ENCODE results near the gene AIF1. TPM values are rescaled to one million over a fixed set of nuclear protein-coding genes. Genes with fewer than 3 reads are reported as not detected.

AIF1 gene
- total and polyA plus RNA-seq, 3 experiments from 2014 or later: 33.2 to 35.6 (median 35.6) TPM

DNA sequence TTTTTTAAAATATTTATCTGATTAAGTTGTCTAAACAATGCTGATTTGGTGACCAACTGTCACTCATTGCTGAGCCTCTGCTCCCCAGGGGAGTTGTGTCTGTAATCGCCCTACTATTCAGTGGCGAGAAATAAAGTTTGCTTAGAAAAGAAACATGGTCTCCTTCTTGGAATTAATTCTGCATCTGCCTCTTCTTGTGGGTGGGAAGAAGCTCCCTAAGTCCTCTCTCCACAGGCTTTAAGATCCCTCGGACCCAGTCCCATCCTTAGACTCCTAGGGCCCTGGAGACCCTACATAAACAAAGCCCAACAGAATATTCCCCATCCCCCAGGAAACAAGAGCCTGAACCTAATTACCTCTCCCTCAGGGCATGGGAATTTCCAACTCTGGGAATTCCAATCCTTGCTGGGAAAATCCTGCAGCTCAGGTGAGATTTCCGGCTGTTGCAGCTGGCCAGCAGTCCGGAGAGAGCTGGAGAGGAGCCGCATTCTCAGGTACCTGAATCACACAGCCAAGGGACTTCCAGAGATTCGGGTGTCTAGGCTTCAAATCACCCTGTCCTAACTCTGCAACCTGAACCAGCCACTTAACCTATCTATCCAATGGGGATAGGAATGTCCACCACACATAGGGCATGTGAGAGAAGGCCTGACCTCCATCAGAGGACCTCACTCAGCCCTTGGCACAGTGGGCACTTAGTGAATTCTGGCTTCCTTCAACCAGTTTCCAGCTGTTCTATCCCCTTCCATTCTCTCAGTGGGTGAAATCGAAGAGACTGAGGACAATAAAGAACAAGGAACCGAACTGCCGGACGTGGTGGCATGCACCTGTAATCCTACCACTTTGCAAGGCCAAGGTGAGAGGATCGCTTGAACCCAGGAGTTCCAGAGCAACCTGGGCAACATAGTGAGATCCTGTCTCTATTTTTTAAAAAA, 36.6 kb upstream of the AIF1 start:
- CTCF ChIA-PET: interaction anchor here (1.7 to 19.7 kb wide), 3 partner anchors 14 to 84 kb away, joined by 6 to 692 read pairs (median 576); partner anchors contain the start of genes ATP6V1G2, DDX39B, LST1 and LTA
- POLR2A ChIA-PET: interaction anchor here (1.4 to 7.6 kb wide), 5 partner anchors 8 to 19 kb away, joined by 7 to 91 read pairs (median 9); partner anchors contain the start of gene NCR3
- H3K27ac ChIP-seq (ENCODE audit: low read depth, low read length): peak overlapping the region; percentile 13
- no peaks in the 10 kb centered on the region for H3K27me3 ChIP-seq (ENCODE audit: insufficient read depth, low read length, poor library complexity, severe bottlenecking)
- H3K4me1 ChIP-seq (ENCODE audit: insufficient read depth, low read length): peaks cover 77% of the 10 kb centered on the region
- no peak overlapping the region for H3K4me3 ChIP-seq (ENCODE audit: low read length)
- Mint-ChIP-seq H3K9me3 (no peaks in the 10 kb centered on the region), H3K27me3 (peaks cover 0 to 1% of the 10 kb centered on the region in 2 donors), H3K36me3 (peaks cover 14 to 60% (median 16%) of the 10 kb centered on the region in 3 donors), H3K4me3 (peak overlapping the region; percentile 98 to 100 (median 100)), H3K27ac (peak overlapping the region; percentile 73 to 99 (median 92)), H3K4me1 (peaks cover 78 to 89% (median 81%) of the 10 kb centered on the region in 3 donors)
- no peak for DNase-seq
- H3K9me3 ChIP-seq (ENCODE audit: low read length): no peaks in the 10 kb centered on the region
- H3K36me3 ChIP-seq (ENCODE audit: insufficient read depth, low read length): peaks cover 5% of the 10 kb centered on the region

DNA sequence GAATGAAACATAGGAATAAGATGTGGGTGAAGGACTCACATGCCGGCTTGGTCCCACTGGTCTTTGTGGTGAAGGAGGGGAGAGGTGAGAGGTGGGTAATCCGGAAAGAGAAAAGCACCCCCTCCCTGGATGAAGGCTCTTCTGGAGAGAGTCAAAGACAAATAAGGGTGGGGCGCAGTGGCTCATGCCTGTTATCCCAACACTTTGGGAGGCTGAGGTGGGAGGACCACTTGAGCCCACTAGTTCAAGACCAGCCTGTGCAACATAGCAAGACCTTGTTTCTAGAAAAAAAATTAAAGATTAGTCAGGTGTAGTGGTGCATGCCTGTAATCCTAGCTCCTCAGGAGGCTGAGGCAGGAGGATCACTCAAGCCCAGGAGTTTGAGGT, 35.9 kb upstream of the AIF1 start:
- H3K4me3 ChIP-seq (ENCODE audit: low read length): no peak overlapping the region
- peaks cover 77 to 88% (median 81%) of the 10 kb centered on the region in 3 donors for H3K4me1 Mint-ChIP-seq
- CTCF ChIA-PET: interaction anchor here (17.7 to 19.7 kb wide), 2 partner anchors 13 to 23 kb away, joined by 576 to 692 read pairs; partner anchors contain the start of genes ATP6V1G2, DDX39B, LST1 and LTA
- peaks cover 5% of the 10 kb centered on the region for H3K36me3 ChIP-seq (ENCODE audit: insufficient read depth, low read length)
- peak overlapping the region; percentile 98 to 100 (median 100) for H3K4me3 Mint-ChIP-seq
- no peaks in the 10 kb centered on the region for H3K9me3 Mint-ChIP-seq
- no peaks in the 10 kb centered on the region for H3K9me3 ChIP-seq (ENCODE audit: low read length)
- no peak for DNase-seq
- H3K36me3 Mint-ChIP-seq: peaks cover 14 to 60% (median 16%) of the 10 kb centered on the region in 3 donors
- peaks cover 77% of the 10 kb centered on the region for H3K4me1 ChIP-seq (ENCODE audit: insufficient read depth, low read length)
- POLR2A ChIA-PET: interaction anchor here (2.1 to 7.6 kb wide), 4 partner anchors 9 to 20 kb away, joined by 9 to 91 read pairs (median 26); partner anchors contain the start of gene NCR3
- no peaks in the 10 kb centered on the region for H3K27me3 Mint-ChIP-seq
- H3K27me3 ChIP-seq (ENCODE audit: insufficient read depth, low read length, poor library complexity, severe bottlenecking): no peaks in the 10 kb centered on the region
- H3K27ac ChIP-seq (ENCODE audit: low read depth, low read length): no peak overlapping the region
- peak overlapping the region; percentile 73 to 100 (median 94) for H3K27ac Mint-ChIP-seq

DNA sequence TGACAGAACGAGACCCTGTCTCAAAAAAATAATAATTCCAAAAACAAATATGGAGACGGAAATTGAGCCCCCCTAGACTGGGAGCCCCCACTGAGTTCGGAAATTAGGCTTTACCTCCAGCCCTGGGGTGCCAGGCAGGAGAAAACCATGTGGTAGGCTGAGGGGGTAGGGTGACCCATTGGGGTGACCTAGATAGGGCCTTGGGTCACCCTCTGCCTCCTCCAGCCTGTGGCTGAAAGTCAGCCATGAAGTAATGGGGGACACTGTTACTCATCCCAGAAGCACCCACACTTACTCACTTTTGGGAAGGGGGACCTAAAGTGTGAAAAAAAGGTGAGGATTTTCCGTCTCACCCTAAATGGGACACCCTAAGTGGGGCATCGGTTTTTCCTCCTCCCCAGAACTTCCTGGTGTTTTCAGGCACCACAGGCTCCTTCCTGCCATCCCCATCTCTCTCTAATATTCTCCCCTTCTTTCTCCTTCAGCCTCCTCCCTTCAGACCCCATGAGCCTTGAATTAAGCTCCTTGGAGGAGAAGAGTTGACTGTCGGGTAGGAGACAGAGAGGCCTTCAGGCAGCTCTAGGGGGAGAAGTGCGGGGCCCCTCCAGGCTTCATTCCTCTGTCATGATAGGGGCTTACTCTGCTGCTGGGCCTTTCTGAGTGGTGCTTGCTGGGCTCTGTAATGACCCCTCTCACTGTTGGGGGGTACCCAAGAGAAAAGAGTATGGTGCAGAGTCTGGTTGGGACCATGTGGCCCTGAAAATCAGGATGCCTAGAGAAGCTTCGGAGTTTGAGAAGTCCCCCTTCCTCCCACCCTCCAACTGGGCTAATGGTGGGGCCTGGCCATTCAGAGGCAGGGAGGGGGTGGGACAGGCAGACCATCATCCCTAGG, 35.2 kb upstream of the AIF1 start:
- peaks cover 14 to 60% (median 16%) of the 10 kb centered on the region in 3 donors for H3K36me3 Mint-ChIP-seq
- Histone ChIP-seq H3K9me3 (ENCODE audit: low read length) (no peaks in the 10 kb centered on the region), H3K36me3 (ENCODE audit: insufficient read depth, low read length) (peaks cover 5% of the 10 kb centered on the region), H3K4me1 (ENCODE audit: insufficient read depth, low read length) (peaks cover 77% of the 10 kb centered on the region), H3K27ac (ENCODE audit: low read depth, low read length) (peak overlapping the region; percentile 85), H3K27me3 (ENCODE audit: insufficient read depth, low read length, poor library complexity, severe bottlenecking) (no peaks in the 10 kb centered on the region), H3K4me3 (ENCODE audit: low read length) (peak overlapping the region; percentile 93)
- ChIA-PET POLR2A (interaction anchor here (0.6 to 7.6 kb wide), 9 partner anchors 9 to 251 kb away, joined by 3 to 91 read pairs (median 7); partner anchors contain the start of gene NCR3), CTCF (interaction anchor here (0.6 to 19.7 kb wide), 10 partner anchors 12 to 982 kb away, joined by 3 to 692 read pairs (median 5); partner anchors contain the start of genes ATP6V1G2, DDX39B, LST1 and LTA)
- no peaks in the 10 kb centered on the region for H3K9me3 Mint-ChIP-seq
- peak overlapping the region; percentile 87 to 100 (median 96) for H3K27ac Mint-ChIP-seq
- peaks cover 74 to 88% (median 80%) of the 10 kb centered on the region in 3 donors for H3K4me1 Mint-ChIP-seq
- DNase-seq: peak in 1 of 5 donors; percentile 41
- H3K27me3 Mint-ChIP-seq: no peaks in the 10 kb centered on the region
- peak overlapping the region; percentile 98 to 100 (median 100) for H3K4me3 Mint-ChIP-seq

DNA sequence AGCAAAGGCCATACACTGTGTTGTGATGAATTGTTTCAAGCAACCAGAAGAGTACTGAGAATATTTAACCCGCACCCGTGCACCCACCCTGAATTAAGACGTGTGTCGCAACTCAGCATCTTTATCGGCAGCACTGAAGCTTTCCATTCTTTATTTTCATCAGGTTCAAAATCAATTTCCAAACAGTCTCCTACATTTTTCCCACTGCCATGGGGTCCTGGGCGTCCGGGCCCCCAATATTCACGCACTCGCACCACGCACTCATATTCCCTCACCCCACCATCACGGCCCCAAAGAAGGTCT, 34.6 kb upstream of the AIF1 start:
- Mint-ChIP-seq H3K36me3 (peaks cover 14 to 59% (median 16%) of the 10 kb centered on the region in 3 donors), H3K27me3 (peaks cover 0 to under 1% of the 10 kb centered on the region in 2 donors), H3K4me1 (peaks cover 70 to 88% (median 80%) of the 10 kb centered on the region in 3 donors), H3K9me3 (no peaks in the 10 kb centered on the region), H3K27ac (peak overlapping the region; percentile 87 to 100 (median 96)), H3K4me3 (peak overlapping the region; percentile 98 to 100 (median 99))
- POLR2A ChIA-PET: interaction anchor here (0.6 to 7.6 kb wide), 11 partner anchors 10 to 250 kb away, joined by 3 to 91 read pairs (median 9); partner anchors contain the start of genes DDX39B and NCR3
- no peak for DNase-seq
- Histone ChIP-seq H3K27me3 (ENCODE audit: insufficient read depth, low read length, poor library complexity, severe bottlenecking) (no peaks in the 10 kb centered on the region), H3K4me1 (ENCODE audit: insufficient read depth, low read length) (peaks cover 77% of the 10 kb centered on the region), H3K4me3 (ENCODE audit: low read length) (peak overlapping the region; percentile 93), H3K27ac (ENCODE audit: low read depth, low read length) (peak overlapping the region; percentile 85), H3K9me3 (ENCODE audit: low read length) (no peaks in the 10 kb centered on the region), H3K36me3 (ENCODE audit: insufficient read depth, low read length) (peaks cover 5% of the 10 kb centered on the region)
- CTCF ChIA-PET: interaction anchor here (0.6 to 19.7 kb wide), 13 partner anchors 12 to 983 kb away, joined by 3 to 692 read pairs (median 4); partner anchors contain the start of genes ATP6V1G2, DDX39B, LST1 and LTA

DNA sequence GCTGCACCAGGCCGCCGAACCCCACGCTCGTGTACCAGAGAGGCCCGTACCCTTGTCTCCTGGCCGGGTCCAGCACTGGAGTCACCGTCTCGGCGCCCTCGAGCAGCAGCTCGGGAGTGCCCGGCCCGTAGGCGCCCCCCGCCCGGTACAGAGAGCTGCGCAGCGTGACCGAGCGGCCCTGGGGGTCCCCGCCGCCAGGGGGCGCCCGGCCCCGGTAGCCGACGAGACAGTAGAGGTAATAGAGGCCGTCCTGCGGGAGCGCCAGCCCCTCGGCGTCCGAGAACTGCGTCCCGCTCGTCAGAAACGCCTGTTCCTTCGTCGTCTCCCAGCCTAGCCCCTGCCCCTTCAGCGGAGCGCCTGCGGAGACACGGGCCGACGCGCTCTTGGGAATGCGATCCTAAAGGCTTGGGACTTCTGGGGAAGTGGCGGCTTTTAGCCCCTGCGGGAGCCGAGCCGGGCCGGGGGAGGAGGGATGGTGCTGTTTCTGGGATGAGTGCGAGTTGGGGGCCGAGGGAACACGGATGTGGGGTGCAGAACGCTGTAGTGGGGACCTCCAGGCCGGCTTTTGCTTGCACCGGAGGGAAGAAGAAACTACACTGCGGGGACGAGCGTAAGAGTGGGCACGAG, 34.1 kb upstream of the AIF1 start:
- Histone ChIP-seq H3K27me3 (ENCODE audit: insufficient read depth, low read length, poor library complexity, severe bottlenecking) (no peaks in the 10 kb centered on the region), H3K4me3 (ENCODE audit: low read length) (peak overlapping the region; percentile 93), H3K27ac (ENCODE audit: low read depth, low read length) (peak overlapping the region; percentile 85), H3K36me3 (ENCODE audit: insufficient read depth, low read length) (peaks cover 5% of the 10 kb centered on the region), H3K9me3 (ENCODE audit: low read length) (no peaks in the 10 kb centered on the region), H3K4me1 (ENCODE audit: insufficient read depth, low read length) (peaks cover 80% of the 10 kb centered on the region)
- peaks cover 0 to 1% of the 10 kb centered on the region in 2 donors for H3K27me3 Mint-ChIP-seq
- H3K27ac Mint-ChIP-seq: peak overlapping the region; percentile 87 to 100 (median 96)
- no peaks in the 10 kb centered on the region for H3K9me3 Mint-ChIP-seq
- DNase-seq: peak; percentile 83 to 91 (median 87)
- H3K4me3 Mint-ChIP-seq: peak overlapping the region; percentile 98 to 100 (median 99)
- H3K36me3 Mint-ChIP-seq: peaks cover 16 to 55% (median 18%) of the 10 kb centered on the region in 3 donors
- CTCF ChIA-PET: interaction anchor here (0.6 to 19.7 kb wide), 13 partner anchors 11 to 984 kb away, joined by 3 to 692 read pairs (median 4); partner anchors contain the start of genes ATP6V1G2, DDX39B, LST1 and LTA
- POLR2A ChIA-PET: interaction anchor here (0.7 to 7.6 kb wide), 12 partner anchors 10 to 86 kb away, joined by 3 to 91 read pairs (median 8); partner anchors contain the start of genes DDX39B and NCR3
- H3K4me1 Mint-ChIP-seq: peaks cover 70 to 88% (median 80%) of the 10 kb centered on the region in 3 donors

DNA sequence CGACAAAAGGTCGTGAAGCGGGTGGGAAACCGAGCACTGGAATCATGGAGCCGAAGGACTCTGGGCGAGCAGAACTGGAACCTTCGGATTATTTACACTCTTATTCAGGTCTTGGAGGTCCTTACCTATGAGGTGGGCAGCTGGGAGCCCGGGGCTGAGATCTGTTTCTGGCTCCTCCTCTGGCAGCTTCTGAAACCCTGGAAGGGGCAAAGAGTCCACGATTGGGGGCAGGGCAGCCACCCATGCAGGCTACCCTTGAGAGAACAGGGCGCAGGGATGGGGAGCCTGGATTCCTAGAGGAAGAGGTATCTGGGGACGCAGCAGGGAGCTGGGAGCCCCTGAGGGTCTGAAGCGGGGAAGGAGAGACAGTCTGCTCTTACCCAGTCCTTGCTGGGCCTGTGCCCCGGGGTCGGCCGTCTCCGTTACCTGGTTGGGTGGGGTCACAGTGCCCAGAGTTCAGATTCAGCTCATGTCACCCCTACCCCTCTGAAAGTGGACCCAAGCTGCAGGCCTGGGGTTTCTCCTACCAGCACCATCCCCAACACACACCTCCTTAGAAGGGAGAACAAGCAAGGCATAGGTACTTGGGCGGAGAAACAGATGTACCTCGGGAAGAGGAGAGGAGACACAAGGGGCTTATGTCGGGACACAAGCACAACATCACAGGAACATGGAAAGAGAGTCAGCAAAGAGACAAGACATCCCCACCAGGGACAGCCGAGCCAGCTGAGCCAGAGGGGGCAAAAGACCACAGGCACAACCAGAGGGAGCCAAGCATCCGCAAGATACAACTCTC, 33.4 kb upstream of the AIF1 start:
- peak overlapping the region; percentile 98 to 100 (median 99) for H3K4me3 Mint-ChIP-seq
- H3K9me3 Mint-ChIP-seq: no peaks in the 10 kb centered on the region
- Histone ChIP-seq H3K27me3 (ENCODE audit: insufficient read depth, low read length, poor library complexity, severe bottlenecking) (no peaks in the 10 kb centered on the region), H3K36me3 (ENCODE audit: insufficient read depth, low read length) (peaks cover 5% of the 10 kb centered on the region), H3K27ac (ENCODE audit: low read depth, low read length) (peak overlapping the region; percentile 85), H3K9me3 (ENCODE audit: low read length) (no peaks in the 10 kb centered on the region), H3K4me1 (ENCODE audit: insufficient read depth, low read length) (peaks cover 80% of the 10 kb centered on the region), H3K4me3 (ENCODE audit: low read length) (peak overlapping the region; percentile 93)
- peak overlapping the region; percentile 87 to 100 (median 96) for H3K27ac Mint-ChIP-seq
- POLR2A ChIA-PET: interaction anchor here (0.6 to 7.6 kb wide), 12 partner anchors 9 to 1390 kb away, joined by 3 to 91 read pairs (median 4); partner anchors contain the start of genes C6orf47, DDX39B and NCR3
- DNase-seq: peak in 1 of 5 donors; percentile 39
- H3K27me3 Mint-ChIP-seq: peaks cover 0 to 1% of the 10 kb centered on the region in 2 donors
- peaks cover 70 to 88% (median 80%) of the 10 kb centered on the region in 3 donors for H3K4me1 Mint-ChIP-seq
- CTCF ChIA-PET: interaction anchor here (1.2 to 22.0 kb wide), 7 partner anchors 0 to 248 kb away, joined by 3 to 692 read pairs (median 5); partner anchors contain the start of genes ATP6V1G2, DDX39B, LST1 and LTA
- peaks cover 15 to 49% (median 18%) of the 10 kb centered on the region in 3 donors for H3K36me3 Mint-ChIP-seq

Measured in CD8-positive, alpha-beta memory T cell (primary cell).